Kidney tubule cell (primary cell): ENCODE data around the gene SLC6A13.
"Not testable (repeated sequence)": the region's sequence is repeated elsewhere in the genome, so short reads cannot be mapped to it uniquely, and the experiment has no call there.

Experiments
- DNase-seq: peaks from one replicate; pipeline ENCODE4 v3.0.0-alpha.2; 2018; ENCODE audit warnings: low spot score

The SLC6A13 gene

GRCh38 chr12:197911-198695, 64.5 kb downstream of the SLC6A13 start:
- DNase-seq, result no peak

- DNase-seq, result no peak
Measured at GRCh38 chr12:197347-197746, 65.3 kb downstream of the SLC6A13 start.

DNA sequence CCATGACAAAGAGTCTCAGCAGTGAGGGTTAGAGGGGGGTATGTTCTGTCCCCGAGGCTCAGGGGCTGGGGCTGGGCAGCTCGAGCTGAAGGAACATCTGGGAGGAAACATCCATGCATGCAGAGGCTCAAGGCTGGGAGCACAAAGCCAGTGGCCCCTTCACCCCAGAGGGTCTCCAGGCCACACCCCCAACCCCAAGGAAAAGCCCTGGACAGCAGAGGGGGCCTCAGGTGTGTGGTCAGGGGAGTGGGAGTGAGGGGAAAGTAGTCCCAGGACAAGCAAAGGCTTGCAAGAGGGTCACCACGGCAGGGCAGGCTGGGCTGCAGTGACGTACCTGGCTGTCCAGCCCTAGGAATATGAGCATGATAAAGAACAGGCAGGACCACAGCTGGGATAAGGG, 66.2 kb downstream of the SLC6A13 start:
- no peak for DNase-seq

DNA sequence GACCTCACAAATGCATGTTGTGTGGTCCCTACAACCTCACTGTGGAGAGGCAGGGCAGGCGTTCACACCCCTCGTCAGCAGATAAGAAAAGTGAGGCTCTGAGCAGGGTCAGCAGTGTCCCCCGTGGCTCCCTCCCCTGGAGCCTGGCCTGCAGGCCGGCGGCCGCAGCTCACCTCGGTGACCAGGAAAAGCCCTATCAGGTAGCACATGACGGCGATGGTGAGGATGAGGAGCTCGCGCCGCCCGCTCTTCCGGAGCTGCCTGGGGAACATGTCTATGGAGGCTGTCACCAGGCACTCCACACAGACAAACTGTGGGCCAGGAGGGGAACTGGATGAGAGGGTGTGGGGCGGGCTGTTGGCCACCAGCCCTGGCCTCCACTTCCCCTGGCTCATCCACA, 66.7 kb downstream of the SLC6A13 start:
- DNase-seq, result no peak

- no peak for DNase-seq
Measured at GRCh38 chr12:195156-195555, 67.5 kb downstream of the SLC6A13 start.

DNA sequence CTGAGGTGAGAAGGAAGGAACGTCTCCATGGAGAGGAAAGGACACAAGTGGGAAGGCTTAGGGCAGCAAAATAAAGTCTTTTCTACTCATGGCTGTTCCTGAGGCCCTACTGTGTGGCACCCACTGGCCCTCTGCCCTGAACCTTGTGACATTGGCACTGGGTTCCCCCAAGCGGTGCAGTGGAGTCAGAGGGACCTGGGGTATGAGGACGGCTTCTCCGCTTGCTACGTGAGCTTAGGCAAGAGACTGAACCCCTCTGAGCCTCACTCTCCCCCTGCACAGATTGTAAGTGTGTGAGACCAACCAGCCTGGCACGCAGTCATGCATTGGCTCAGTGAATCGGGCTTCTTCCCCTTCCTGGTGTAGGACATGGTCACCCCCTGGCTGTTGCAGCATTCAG, 68.4 kb downstream of the SLC6A13 start:
- no peak for DNase-seq

- no peak for DNase-seq
Measured at GRCh38 chr12:193261-193660, 69.4 kb downstream of the SLC6A13 start.

DNA sequence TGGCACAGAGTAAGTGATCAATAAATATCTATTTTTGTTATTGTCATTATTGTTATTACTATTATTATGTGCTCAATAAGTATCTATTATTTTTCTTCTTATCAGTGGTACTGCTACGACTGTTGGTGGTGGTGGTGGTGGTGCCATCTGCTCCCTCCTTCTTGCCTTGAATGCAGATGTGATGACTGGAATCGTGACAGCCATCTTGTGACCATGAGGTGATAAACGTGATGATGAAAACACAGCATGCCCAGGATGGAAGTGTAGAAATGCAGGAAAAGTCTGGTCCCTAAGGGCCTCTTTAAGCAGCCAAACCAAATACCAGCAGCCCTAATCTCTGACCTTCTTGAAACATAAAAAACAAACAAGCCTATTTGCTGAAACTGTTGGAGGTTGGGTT, 71.1 kb downstream of the SLC6A13 start:
- no peak for DNase-seq

- no peak for DNase-seq
Measured at GRCh38 chr12:190881-191280, 71.8 kb downstream of the SLC6A13 start.

GRCh38 chr12:189622-189962, 73.0 kb downstream of the SLC6A13 start:
- no peak for DNase-seq

DNA sequence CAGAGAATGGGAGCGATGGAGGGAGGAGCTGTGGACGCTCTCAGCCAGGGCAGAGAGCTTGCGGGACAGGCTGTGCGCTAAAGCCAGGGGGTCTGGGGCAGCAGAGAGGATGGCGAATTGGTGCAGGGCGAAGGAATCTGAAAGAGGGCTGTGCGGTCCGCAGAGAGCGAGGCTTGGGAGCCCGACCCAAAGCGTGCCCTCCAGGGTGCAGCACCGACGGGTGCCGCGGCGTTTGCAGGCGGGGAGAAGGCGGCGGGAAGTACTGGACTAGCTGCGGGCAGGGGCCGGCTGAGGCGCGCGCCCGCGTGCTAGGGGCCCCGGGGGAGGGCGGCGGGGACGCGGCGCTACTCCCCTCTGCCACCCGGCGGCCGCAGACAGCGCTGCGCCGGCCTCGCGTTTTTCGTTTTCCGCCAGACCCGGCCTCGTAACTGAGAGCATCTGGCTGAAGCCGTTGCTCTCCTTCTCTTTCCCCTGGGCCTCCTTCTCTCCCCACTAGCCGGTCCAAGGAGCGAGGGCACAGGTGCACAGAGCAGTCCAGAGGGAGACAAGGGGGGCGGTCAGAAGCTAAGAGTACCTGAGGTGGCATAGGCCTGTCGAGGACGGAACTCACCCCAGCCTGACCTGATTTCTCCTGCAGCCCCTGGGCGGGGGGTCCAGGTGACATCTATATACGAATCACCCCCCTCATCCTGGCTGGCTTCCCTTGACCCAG, 73.6 kb downstream of the SLC6A13 start:
- peak; percentile 64 for DNase-seq

DNA sequence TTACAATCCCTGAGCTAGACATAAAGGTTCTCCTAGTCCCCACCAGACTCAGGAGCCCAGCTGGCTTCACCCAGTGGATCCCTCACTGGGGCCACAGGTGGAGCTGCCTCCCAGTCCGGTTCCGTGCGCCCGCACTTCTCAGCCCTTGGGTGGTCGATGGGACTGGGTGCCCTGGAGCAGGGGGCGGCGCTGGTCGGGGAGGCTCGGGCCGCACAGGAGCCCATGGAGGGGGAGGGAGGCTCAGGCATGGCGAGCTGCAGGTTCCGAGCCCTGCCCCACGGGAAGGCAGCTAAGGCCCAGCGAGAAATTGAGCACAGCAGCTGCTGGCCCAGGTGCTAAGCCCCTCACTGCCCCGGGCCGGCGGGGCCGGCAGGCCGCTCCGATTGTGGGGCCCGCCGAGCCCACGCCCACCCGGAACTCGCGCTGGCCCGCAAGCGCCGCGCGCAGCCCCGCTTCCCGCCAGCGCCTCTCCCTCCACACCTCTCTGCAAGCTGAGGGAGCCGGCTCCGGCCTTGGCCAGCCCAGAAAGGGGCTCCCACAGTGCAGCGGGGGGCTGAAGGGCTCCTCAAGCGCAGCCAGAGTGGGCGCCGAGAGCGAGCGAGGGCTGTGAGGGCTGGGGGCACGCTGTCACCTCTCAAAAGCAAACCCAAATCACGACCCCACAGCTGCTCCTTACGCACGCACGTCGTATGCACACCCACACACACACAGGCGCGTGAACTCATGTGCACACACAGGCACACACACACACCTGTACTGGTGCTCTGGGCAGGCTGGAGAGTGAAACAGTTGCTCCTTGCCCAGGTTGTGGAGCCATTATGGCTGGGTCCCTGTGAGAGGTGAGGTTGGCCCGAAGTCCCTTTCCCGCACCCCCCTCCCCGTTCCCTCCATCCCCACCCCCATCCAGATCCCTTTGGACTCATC, 74.4 kb downstream of the SLC6A13 start:
- not testable (repeated sequence) for DNase-seq

- no peak for DNase-seq
Measured at GRCh38 chr12:186006-186625, 76.5 kb downstream of the SLC6A13 start.

- no peak for DNase-seq
Measured at GRCh38 chr12:185576-185955, 77.1 kb downstream of the SLC6A13 start.

DNA sequence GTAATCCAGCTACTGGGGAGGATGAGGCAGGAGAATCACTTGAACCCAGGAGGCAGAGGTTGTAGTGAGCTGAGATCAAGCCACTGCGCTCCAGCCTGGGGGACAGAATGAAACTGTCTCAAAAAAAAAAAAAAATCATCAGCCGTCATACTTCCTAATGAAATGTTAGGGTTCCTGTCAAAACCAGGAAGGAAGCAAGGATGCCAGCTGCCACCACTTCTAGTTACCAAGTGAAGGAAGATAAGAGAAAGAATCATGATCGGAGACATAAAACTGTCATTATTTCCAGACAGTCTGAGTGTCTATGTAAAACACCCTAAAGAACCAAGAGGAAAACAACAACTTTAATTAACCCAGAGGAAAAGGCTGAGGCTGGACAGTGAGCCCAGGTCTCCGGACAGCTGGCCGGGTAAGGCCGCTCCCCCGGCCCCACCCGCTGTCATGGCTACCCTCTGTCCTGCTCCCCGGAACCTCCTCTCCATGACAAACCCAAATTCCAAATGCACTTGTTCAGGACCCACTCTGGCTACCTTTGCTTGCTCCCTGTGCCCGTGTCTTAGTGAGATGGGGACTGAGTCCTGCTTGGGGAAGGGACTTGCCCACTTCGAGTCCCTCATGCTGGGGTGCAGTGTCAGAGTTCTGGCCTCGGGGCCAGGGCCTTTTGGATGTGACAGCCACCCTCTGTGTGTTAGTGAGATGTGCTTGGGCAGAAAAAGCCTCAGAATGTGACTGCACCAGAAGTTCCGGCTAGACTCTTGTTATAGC, 77.6 kb downstream of the SLC6A13 start:
- no peak for DNase-seq

GRCh38 chr12:182381-182892, 80.2 kb downstream of the SLC6A13 start:
- peak; percentile 85 for DNase-seq

DNA sequence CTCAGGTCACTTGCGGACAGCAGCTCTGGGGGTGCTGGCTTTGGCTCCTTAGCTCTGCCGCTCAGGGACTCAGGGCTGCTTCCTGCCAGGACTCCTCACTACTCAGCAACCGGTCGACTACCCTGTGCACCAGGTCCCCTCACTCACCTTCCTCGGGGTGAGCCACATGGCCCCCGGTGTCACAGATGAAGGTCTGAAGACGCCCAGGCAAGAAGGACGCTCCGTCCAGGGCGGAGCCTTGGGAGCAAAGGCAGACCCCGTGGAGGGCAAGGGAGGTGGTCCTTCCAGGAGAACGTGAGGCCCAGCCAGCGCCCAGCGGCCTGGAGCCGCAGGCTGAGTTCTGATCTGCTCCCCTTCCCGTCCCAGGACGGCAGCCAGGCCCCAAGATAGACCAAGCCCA, 80.7 kb downstream of the SLC6A13 start:
- DNase-seq, result no peak

DNA sequence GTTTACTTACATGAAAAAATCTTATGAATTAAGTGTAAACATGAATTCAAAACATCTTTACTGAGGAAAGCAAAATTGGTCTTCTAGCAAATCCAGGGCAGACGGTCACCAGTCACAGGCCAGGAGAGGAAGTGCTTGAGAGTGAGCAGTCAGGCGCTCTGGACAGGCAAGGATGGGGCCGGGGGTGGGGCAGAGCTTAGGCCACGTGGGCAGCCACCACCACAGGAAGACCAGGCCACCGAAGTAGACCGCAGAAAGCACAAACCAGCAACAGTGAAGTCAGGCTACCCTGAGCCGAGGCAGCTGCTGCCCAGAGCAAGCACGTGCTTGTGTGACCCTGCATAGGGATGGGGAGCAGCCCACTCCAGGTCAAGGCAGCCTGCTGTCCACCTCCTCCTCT, 82.2 kb downstream of the SLC6A13 start:
- DNase-seq, result peak; percentile 72

GRCh38 chr12:179885-180284, 82.8 kb downstream of the SLC6A13 start:
- DNase-seq, result no peak

GRCh38 chr12:179131-179884, 83.3 kb downstream of the SLC6A13 start:
- DNase-seq, result peak; percentile 72

DNA sequence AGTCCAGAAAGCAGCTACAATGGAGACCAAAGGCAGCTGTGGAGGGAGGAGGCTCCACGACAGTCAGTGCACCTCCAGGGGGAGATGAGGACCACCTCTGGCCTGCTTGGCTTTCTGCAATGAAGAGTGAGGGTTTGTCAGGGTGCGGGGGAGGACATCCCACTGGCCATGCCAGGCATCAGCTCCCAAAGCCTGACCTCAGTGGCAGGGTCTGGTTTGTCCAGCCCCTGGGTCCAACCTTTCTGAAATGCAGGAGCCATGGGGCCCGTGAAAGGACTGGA, 83.9 kb downstream of the SLC6A13 start:
- DNase-seq, result no peak
